GM04503 (cell line): ENCODE measurements around the gene PFKFB2.
A peak's percentile ranks its signal among the peaks of the same experiment; 100 is the strongest.
"Not testable (repeated sequence)": the region's sequence is repeated elsewhere in the genome, so short reads cannot be mapped to it uniquely, and the experiment has no call there.

Experiments used
- DNase-seq: peaks from one replicate; pipeline ENCODE4 v3.0.0-alpha.2; 2012; ENCODE audit warnings: low read depth

Gene PFKFB2

GRCh38 chr1:207039380-207040180, 13.5 kb upstream of the PFKFB2 start:
- DNase-seq: no peak

DNA sequence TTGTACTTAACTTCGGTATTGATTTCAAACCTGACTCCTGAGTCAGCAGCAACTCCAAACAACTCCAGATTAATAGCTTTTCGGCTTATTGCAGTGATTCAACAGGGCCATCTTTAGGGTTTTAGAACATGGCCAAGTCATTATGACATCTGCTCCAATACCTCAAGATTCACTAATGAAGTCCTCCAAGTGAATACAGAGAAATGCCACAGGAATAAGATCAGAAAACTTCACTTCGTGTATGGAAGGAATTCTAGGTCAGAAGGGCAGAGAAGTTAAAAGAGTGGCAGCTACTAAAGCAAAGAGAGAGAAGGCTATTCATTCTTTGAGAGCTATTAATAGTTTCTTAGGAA, 12.9 kb upstream of the PFKFB2 start:
- peak; percentile 83 for DNase-seq

GRCh38 chr1:207041397-207041796, 11.7 kb upstream of the PFKFB2 start:
- DNase-seq: not testable (repeated sequence)

GRCh38 chr1:207045453-207045852, 7.6 kb upstream of the PFKFB2 start:
- DNase-seq: no peak

GRCh38 chr1:207047505-207047904, 5.6 kb upstream of the PFKFB2 start:
- DNase-seq: no peak

GRCh38 chr1:207048041-207048440, 5.0 kb upstream of the PFKFB2 start:
- DNase-seq: no peak

GRCh38 chr1:207049054-207049453, 4.0 kb upstream of the PFKFB2 start:
- DNase-seq: no peak

- no peak for DNase-seq
Measured at GRCh38 chr1:207049514-207049913, 3.6 kb upstream of the PFKFB2 start.

DNA sequence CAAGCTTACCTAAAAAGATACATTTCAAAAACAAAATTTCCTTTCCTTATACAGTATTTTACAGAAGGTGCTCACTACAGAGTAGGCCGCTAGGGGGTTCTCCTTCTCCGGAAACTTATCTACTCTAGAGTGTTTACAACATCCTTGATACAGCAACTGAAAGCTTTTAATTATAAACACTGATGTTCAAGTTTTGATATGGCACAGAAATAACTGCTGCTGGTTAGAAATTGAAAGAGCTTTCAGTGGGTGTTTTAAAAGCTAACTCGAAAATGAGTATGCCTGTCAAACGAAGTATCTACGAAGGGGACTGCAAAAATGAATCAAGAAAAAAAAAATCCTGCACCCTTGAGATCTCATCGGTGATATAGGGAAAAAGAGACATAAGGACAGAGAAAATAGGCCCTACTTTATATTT, 3.1 kb upstream of the PFKFB2 start:
- DNase-seq: no peak

- DNase-seq: no peak
Measured at GRCh38 chr1:207050480-207051190, 2.4 kb upstream of the PFKFB2 start.

DNA sequence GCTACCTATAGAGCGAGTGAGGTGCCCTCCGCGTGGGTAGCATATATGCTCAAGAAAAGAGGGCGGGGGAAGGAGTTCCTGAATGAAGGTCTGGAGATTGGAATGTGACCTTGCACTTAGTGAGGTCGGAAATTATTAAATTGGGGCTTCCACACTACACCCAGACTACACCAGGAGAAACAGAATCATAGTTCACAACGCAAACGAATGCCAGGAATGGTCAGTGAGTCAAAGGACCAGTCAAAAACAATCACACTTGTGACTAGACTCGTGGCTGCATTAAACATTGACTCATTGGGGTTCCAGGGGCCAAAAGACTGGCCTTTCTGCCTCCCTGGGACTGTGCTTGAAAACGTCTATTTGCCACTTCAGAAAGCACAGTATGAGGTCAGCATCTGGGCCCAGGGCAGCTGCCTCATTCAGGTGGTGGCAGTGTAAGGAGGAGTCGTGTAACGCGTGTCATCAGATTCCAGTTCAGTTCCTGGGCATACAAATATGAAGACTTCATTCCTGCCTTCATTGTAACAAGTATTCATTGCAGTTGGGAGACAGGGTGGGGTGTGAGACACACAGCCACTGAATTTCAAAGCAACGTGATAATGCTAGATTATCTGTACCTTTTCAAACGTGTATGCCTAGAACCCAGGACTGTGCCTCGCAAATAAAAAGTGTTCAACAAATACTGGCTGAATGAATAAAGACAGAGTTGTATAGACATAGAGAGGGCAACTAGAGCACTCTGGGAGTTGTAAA, 1.7 kb upstream of the PFKFB2 start, which contains the start of gene YOD1:
YOD1 (minus strand) TSS at position 18 of the 753 bp plus-strand sequence. CDS start 178 bp downstream, outside the sequence.
- DNase-seq: no peak

GRCh38 chr1:207054491-207054890, 1.4 kb downstream of the PFKFB2 start:
- DNase-seq: no peak

GRCh38 chr1:207055386-207056001, 2.4 kb downstream of the PFKFB2 start:
- DNase-seq: no peak

- no peak for DNase-seq
Measured at GRCh38 chr1:207056673-207057072, 3.6 kb downstream of the PFKFB2 start.

- no peak for DNase-seq
Measured at GRCh38 chr1:207058252-207058651, 5.2 kb downstream of the PFKFB2 start.

DNA sequence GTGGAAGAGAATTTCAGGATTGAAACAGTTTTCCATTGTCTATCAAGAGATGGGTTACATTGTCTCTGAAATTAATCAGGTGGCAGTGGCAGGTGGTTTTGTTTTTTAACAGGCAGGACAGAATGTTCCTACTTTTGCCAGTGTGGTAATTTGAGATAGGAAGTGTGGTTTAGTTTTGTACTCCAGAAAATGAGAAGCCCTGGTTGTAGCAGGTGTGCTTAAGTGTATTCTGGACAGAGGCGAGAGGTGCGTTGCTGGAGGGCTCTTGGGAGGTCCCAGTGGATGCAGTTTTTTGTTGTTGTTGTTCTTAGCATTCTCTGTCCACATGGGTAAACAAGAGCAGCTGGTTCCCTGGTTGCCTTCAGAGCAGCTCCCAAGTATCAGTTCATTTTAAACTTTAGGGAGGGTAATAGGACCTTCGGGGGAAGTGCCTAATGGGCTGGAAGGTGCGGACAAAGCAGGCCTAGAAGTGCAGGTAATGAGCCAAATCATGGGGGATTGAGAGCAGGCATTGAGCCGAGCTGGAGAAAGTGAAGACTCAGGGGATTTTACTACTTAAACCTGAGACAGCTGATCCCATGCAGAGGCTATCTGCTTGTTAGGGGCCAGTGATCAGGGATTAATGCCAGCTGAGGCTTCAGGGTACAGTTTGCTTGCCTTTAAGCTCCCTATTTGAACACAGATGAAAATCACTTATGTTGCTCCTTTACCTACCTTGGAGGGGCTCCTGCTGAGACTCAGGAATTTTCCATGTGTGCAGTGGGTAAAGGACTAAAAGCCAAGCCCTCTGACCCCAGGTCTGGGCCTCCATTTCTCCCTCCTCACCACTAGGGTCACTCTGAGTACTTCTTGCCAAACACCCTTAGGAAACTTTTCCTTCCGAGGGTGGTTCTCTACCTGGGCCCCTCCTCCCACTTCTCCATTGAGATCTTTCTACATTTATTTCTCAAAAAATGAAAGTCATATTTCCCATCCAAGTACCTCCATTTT, 6.1 kb downstream of the PFKFB2 start:
- DNase-seq: no peak

GRCh38 chr1:207059881-207060280, 6.8 kb downstream of the PFKFB2 start:
- no peak for DNase-seq

DNA sequence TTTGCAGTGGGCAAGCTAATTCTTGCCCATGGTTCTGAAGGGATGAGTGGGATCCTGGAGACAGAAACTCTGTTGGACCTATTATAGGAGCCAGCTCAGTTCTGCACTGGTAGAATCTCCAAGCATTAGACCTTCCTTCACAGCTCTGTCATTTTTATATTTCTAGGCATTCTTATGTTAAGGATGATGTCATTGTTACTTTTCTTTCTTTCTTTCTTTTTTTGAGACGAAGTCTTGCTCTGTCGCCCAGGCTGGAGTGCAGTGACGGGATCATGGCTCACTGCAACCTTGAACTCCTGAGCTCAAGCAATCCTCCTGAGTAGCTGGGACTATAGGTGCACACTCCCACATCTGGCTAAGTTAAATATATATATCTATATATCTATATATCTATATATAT, 7.5 kb downstream of the PFKFB2 start:
- no peak for DNase-seq

DNA sequence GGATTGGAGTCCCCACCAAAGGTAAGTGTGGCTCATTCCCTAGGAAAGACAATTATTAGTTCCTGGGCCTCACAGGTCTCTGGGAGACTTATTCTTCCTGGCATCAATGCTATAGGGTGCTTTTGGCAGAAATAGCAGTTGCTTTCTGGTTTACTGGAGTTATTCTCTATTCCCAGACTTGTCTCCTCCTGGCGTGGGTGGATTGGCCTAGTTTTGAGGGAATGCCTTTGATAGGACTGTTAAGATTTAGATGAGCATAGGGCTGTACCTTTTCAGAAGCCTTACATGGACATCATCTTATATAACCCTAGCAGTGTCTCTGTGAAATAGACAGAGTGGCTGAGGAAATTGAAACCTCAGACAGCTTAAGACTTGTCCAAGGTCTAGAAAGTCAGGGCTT, 9.0 kb downstream of the PFKFB2 start:
- no peak for DNase-seq

DNA sequence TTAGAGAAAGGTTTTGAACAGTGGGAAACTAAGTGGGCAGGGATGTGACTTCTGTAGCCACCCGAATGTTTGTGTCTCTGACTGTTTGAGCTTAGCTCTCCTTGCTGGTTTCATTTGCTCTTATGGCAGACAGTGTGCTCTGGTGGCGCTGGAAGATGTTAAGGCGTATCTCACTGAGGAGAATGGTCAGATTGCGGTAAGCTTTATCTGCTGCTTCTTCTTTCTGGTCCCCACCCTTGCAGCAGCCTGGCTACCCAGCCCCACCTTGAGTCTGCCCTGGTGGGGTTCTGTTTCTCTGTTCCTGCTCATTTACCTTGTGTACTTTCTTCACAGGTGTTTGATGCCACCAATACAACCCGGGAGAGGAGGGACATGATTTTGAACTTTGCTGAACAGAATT, 9.9 kb downstream of the PFKFB2 start:
- no peak for DNase-seq

- DNase-seq: no peak
Measured at GRCh38 chr1:207064561-207064960, 11.5 kb downstream of the PFKFB2 start.
